Activated naive CD4-positive, alpha-beta T cell treated with anti-CD3 and anti-CD28 coated beads, Interleukin-2, amount 10 ng/mL, durations not matched to agents 7 days and 5 days (primary cell): ENCODE measurements around the gene ZNF148.
"Not testable (repeated sequence)": the region's sequence is repeated elsewhere in the genome, so short reads cannot be mapped to it uniquely, and the experiment has no call there.

Experiments
- CTCF ChIA-PET: fragments of 350-600 bp; sonication (Branson Sonifier 250); formaldehyde crosslinking; loops from one replicate; lab custom pipeline; 2021; ENCODE audit warnings: antibody characterized with exemption; lab: Charles Lee
- DNase-seq: peaks from one replicate; pipeline ENCODE4 v3.0.0-alpha.2; 2020
- H3K27ac Mint-ChIP-seq: one replicate; pipeline ENCODE4 v1.8.0; 2021; ENCODE audit warnings: mild to moderate bottlenecking, moderate library complexity, mixed read lengths
- H3K27me3 Mint-ChIP-seq: one replicate; pipeline ENCODE4 v1.8.0; 2021; ENCODE audit warnings: mild to moderate bottlenecking, mixed read lengths
- H3K36me3 Mint-ChIP-seq: one replicate; pipeline ENCODE4 v1.8.0; 2021; ENCODE audit warnings: mixed read lengths
- H3K4me1 Mint-ChIP-seq: one replicate; pipeline ENCODE4 v1.8.0; 2021; ENCODE audit warnings: mixed read lengths
- H3K4me3 Mint-ChIP-seq: one replicate; pipeline ENCODE4 v1.8.0; 2021; ENCODE audit warnings: mild to moderate bottlenecking, moderate library complexity, mixed read lengths
- H3K9me3 Mint-ChIP-seq: one replicate; pipeline ENCODE4 v1.8.0; 2021; ENCODE audit warnings: mixed read lengths

ZNF148 gene

GRCh38 chr3:125357032-125357658, 18.0 kb downstream of the ZNF148 start:
- peaks cover 13% of the 10 kb centered on the region for H3K36me3 Mint-ChIP-seq
- CTCF ChIA-PET, result interaction anchor here (0.6 to 1.1 kb wide), 2 partner anchors 76 to 455 kb away, joined by 3 read pairs; no protein-coding TSS in a partner anchor
- H3K9me3 Mint-ChIP-seq, result no peaks in the 10 kb centered on the region
- H3K4me3 Mint-ChIP-seq, result peak overlapping the region; percentile 79
- H3K27me3 Mint-ChIP-seq, result peaks cover 3% of the 10 kb centered on the region
- H3K27ac Mint-ChIP-seq, result no peak overlapping the region
- DNase-seq, result peak; percentile 70
- peaks cover 42% of the 10 kb centered on the region for H3K4me1 Mint-ChIP-seq

DNA sequence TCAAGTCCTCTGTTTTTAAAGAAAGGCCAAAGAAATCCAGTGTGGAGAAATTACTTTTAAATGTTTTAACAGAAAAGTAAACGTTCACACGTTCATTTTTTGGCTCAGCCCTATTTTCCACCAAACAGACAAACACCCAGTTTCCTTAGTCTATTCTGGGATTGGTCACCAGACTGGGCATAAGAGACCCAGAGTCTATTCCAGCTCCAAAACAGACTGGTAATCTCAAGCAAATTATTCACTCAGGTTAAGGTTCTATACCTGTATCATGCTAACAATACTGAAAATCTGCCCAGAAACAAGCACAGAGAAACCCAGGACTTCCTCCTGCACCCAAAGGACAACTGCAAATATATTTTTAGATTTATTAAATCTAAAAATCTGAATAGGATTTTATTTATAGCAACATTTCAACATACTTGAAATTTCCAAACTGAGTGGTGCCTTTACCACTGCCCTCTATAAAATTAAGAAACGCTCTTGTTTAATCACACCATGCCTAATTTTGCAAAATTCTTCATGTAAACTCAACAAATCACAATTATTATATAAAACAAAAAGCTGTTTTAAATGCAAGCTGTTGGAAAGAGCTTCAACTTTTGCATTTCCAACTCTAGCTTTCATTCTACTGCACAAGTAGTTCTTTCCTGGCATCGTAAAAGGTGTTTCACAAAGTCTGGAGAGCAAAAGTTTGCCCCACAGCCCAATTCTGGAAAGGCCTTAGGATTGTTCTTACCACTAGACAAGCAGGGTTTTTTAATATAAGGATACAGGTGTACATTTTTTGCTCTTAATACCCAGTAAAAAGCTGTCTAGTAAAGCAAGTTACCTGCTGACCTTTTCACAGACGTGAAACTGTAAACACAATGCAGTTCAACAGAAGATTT, 18.7 kb downstream of the ZNF148 start:
- CTCF ChIA-PET, result interaction anchor here (1.1 kb wide), 1 partner anchor 75 kb away, joined by 3 read pairs; no protein-coding TSS in a partner anchor
- no peak for DNase-seq
- H3K27ac Mint-ChIP-seq, result no peak overlapping the region

DNA sequence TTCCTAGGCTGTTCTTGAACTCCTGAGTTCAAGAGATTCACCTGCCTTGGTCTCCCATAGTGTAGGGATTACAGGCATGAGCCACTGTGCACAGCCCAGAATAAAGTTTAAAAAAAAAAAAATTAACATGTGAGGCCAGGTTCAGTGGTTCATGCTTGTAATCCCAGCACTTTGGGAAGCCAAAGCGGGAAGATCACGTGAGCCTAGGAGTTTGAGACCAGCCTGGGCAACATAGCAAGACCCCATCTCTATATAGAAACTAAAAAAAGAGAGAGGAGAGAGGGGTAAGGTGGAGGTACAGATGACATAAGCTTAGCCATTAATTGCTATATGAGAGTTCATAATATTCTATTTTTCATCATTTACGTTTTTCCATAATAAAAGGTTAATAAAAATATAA, 21.5 kb downstream of the ZNF148 start:
- H3K36me3 Mint-ChIP-seq, result peaks cover 19% of the 10 kb centered on the region
- H3K27ac Mint-ChIP-seq, result no peak overlapping the region
- DNase-seq, result no peak

More for the DNA sequence above, 18.7 kb downstream of the ZNF148 start:
- H3K9me3 Mint-ChIP-seq, result no peaks in the 10 kb centered on the region
- H3K27me3 Mint-ChIP-seq, result peaks cover 3% of the 10 kb centered on the region
- H3K36me3 Mint-ChIP-seq, result peaks cover 11% of the 10 kb centered on the region
- peak overlapping the region; percentile 79 for H3K4me3 Mint-ChIP-seq
- peaks cover 45% of the 10 kb centered on the region for H3K4me1 Mint-ChIP-seq

GRCh38 chr3:125353128-125353527, 22.0 kb downstream of the ZNF148 start:
- Mint-ChIP-seq H3K4me3 (no peak overlapping the region), H3K4me1 (peaks cover 52% of the 10 kb centered on the region), H3K9me3 (peaks cover 4% of the 10 kb centered on the region), H3K27me3 (peaks cover 3% of the 10 kb centered on the region), H3K27ac (no peak overlapping the region), H3K36me3 (peaks cover 23% of the 10 kb centered on the region)
- no peak for DNase-seq
- CTCF ChIA-PET, result interaction anchor here (0.7 kb wide), 1 partner anchor 305 kb away, joined by 3 read pairs; no protein-coding TSS in a partner anchor

More for the DNA sequence above, 21.5 kb downstream of the ZNF148 start:
- H3K27me3 Mint-ChIP-seq, result peaks cover 3% of the 10 kb centered on the region
- H3K9me3 Mint-ChIP-seq, result peaks cover under 1% of the 10 kb centered on the region
- H3K4me1 Mint-ChIP-seq, result peaks cover 53% of the 10 kb centered on the region
- CTCF ChIA-PET, result no interaction called here
- H3K4me3 Mint-ChIP-seq, result no peak overlapping the region

DNA sequence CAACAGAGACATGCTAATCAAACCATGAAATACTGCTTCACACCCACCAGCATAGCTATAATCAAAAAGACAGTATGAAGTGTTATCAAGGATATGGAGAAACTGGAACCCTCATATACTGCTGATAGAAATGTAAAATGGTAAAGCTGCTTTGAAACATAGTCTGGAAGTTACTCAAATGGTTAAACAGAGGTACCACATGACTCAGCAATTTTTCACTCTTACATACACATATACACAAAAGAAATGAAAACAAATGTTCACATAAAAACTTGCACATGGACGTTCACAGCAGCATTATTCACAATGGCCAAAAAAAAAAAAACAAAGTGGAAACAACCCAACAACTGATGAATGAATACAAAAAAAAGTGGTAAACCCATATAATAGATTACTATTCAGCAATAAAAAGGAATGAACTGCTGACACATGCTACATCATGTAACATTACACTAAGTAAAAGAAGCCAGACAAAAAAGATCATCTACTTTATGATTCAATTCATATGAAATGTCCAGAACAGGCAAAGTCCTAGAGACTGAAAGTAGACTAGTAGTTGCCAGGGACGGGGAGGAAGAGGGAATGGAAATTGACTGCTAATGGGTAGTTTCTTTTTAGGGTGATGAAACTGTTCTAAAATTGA, 23.2 kb downstream of the ZNF148 start:
- H3K4me1 Mint-ChIP-seq, result peaks cover 45% of the 10 kb centered on the region
- no peak overlapping the region for H3K4me3 Mint-ChIP-seq

GRCh38 chr3:125351152-125351551, 24.0 kb downstream of the ZNF148 start:
- Mint-ChIP-seq H3K36me3 (peaks cover 33% of the 10 kb centered on the region), H3K27me3 (no peaks in the 10 kb centered on the region), H3K4me3 (no peak overlapping the region), H3K27ac (no peak overlapping the region), H3K4me1 (peaks cover 40% of the 10 kb centered on the region), H3K9me3 (peaks cover 11% of the 10 kb centered on the region)
- no peak for DNase-seq
- CTCF ChIA-PET, result no interaction called here

More for the DNA sequence above, 23.2 kb downstream of the ZNF148 start:
- CTCF ChIA-PET, result no interaction called here
- no peaks in the 10 kb centered on the region for H3K27me3 Mint-ChIP-seq
- H3K36me3 Mint-ChIP-seq, result peaks cover 26% of the 10 kb centered on the region
- DNase-seq, result no peak
- no peak overlapping the region for H3K27ac Mint-ChIP-seq
- H3K9me3 Mint-ChIP-seq, result peaks cover 7% of the 10 kb centered on the region

DNA sequence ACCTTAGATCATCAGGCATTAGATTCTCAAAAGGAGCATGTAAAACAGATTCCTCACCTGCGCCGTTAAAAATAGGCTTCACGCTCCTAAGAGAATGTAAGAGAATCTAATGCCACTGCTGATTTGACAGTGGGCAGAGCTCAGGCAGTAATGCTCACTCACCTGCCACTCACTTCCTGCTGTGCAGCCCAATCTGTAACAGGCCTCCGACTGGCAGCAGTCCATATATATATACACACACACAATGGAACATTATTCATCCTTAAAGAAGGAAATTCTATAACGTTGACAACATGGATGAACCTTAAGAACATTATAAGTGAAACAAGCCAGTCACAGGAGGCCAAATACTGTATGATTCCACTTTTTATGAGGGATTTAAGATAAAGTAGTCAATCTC, 24.5 kb downstream of the ZNF148 start:
- Mint-ChIP-seq H3K4me1 (peaks cover 35% of the 10 kb centered on the region), H3K9me3 (peaks cover 17% of the 10 kb centered on the region), H3K36me3 (peaks cover 38% of the 10 kb centered on the region), H3K4me3 (no peak overlapping the region), H3K27me3 (no peaks in the 10 kb centered on the region), H3K27ac (no peak overlapping the region)
- CTCF ChIA-PET, result no interaction called here
- DNase-seq, result no peak

- Mint-ChIP-seq H3K4me1 (peaks cover 35% of the 10 kb centered on the region), H3K36me3 (peaks cover 44% of the 10 kb centered on the region), H3K27me3 (no peaks in the 10 kb centered on the region), H3K27ac (no peak overlapping the region), H3K9me3 (peaks cover 24% of the 10 kb centered on the region), H3K4me3 (no peak overlapping the region)
- DNase-seq, result no peak
- CTCF ChIA-PET, result no interaction called here
Measured at GRCh38 chr3:125349556-125350165, 25.5 kb downstream of the ZNF148 start.

- Mint-ChIP-seq H3K36me3 (peaks cover 50% of the 10 kb centered on the region), H3K9me3 (peaks cover 29% of the 10 kb centered on the region), H3K27ac (no peak overlapping the region), H3K4me3 (no peak overlapping the region), H3K4me1 (peaks cover 35% of the 10 kb centered on the region), H3K27me3 (no peaks in the 10 kb centered on the region)
- DNase-seq, result no peak
- CTCF ChIA-PET, result no interaction called here
Measured at GRCh38 chr3:125349055-125349454, 26.1 kb downstream of the ZNF148 start.

GRCh38 chr3:125343367-125343766, 31.8 kb downstream of the ZNF148 start:
- DNase-seq, H3K27me3 Mint-ChIP-seq, H3K4me1 Mint-ChIP-seq, H3K4me3 Mint-ChIP-seq, H3K27ac Mint-ChIP-seq, CTCF ChIA-PET: not testable (repeated sequence)
- H3K9me3 Mint-ChIP-seq, result peaks cover 43% of the 10 kb centered on the region
- peaks cover 51% of the 10 kb centered on the region for H3K36me3 Mint-ChIP-seq

DNA sequence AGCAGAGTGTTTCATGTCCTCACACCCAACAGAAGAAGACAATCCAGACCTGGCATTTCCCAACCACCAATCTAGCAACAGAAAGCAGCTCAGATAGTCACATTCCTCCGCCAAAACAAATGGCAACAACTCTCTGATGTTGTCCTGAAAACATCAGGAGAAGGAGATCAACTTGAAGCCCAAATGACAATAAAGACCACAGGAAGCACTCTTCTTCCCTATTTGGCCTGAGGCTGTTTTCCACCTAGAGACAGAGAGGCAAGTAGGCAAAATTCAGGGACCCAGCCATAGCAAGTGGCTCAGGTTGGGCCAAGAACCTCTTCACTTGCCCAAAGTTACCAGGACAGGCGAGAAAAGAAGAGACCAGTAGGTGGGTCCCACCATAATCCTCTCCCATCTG, 35.0 kb downstream of the ZNF148 start:
- H3K4me3 Mint-ChIP-seq, result no peak overlapping the region
- DNase-seq, result no peak
- no peaks in the 10 kb centered on the region for H3K4me1 Mint-ChIP-seq
- CTCF ChIA-PET, result no interaction called here
- H3K9me3 Mint-ChIP-seq, result peaks cover 25% of the 10 kb centered on the region
- peaks cover 36% of the 10 kb centered on the region for H3K36me3 Mint-ChIP-seq
- H3K27me3 Mint-ChIP-seq, result no peaks in the 10 kb centered on the region
- no peak overlapping the region for H3K27ac Mint-ChIP-seq

DNA sequence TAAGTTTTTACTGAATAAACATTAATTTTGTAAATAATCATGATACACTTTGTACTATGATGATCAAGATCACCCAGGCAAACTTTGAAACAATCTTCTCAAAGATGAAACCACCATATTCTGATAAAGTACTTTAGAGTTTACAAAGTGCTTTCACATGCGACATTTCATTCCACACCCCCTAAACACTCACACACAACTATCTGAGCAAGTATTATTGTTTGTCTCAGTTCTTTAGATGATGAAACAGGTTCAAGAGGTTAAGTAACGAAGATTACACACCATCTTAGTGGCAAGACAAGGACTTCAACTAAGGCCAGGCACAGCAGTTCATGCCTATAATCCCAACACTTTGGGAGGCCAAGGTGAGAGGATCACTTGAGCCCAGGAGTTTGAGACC, 37.6 kb downstream of the ZNF148 start:
- DNase-seq, result no peak
- no peaks in the 10 kb centered on the region for H3K27me3 Mint-ChIP-seq
- H3K4me1 Mint-ChIP-seq, result peaks cover 3% of the 10 kb centered on the region
- H3K4me3 Mint-ChIP-seq, result no peak overlapping the region
- peaks cover 24% of the 10 kb centered on the region for H3K36me3 Mint-ChIP-seq
- CTCF ChIA-PET, result interaction anchor here (1.4 kb wide), 1 partner anchor 23 kb away, joined by 3 read pairs; no protein-coding TSS in a partner anchor
- H3K27ac Mint-ChIP-seq, result no peak overlapping the region
- peaks cover 13% of the 10 kb centered on the region for H3K9me3 Mint-ChIP-seq

DNA sequence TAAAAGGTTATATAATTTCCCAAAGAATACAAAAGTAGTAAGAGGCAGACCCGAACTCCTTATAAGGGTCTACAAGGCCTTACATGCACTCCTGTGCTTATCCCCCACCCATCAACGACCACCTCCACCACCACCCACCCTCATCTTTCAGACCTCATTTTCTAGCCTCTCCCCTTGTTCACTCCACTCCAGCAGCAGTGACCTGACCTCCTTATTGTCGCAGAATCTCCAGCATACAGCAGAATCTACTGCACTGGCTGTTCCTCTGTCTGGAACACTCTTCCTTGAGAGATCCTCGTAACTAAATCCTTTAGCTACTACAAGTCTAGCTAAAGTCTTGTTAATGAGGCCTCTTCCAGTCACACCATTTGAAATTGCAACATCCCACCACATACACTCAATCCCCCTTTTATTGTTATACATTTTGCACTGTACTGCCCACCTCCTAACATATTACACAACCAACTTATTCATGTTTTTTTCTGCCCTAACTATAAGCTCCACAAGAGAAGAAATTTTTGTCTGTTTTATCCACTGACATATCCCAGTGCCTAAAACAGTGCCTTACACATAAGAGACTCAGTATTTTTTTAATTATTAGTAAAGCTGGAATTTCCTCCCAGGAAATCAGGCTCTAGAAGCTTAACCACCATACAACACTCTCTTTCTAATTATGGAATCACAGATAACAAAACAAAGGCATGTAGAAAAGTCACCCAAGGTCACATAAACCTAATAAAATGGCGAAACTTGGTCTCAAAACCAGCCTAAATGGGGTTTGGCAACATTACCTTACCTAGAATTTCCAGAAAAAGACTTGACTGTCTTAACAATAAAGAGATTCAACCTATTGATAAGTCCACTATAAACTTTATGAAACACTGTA, 40.2 kb downstream of the ZNF148 start:
- no peak overlapping the region for H3K27ac Mint-ChIP-seq
- H3K4me1 Mint-ChIP-seq, result peaks cover 3% of the 10 kb centered on the region
- DNase-seq, result no peak
- H3K36me3 Mint-ChIP-seq, result peaks cover 19% of the 10 kb centered on the region
- no peak overlapping the region for H3K4me3 Mint-ChIP-seq
- no peaks in the 10 kb centered on the region for H3K27me3 Mint-ChIP-seq
- peaks cover 8% of the 10 kb centered on the region for H3K9me3 Mint-ChIP-seq
- CTCF ChIA-PET, result no interaction called here
